IgD-negative memory B cell (primary cell): ENCODE measurements around the gene CHAD. TPM values are rescaled to one million over a fixed set of nuclear protein-coding genes. Genes with fewer than 3 reads are reported as not detected.

ENCODE experiments used
- H3K27ac Mint-ChIP-seq, 3 donors: one replicate each; pipeline ENCODE4 v1.8.0; 2020 to 2022; ENCODE audit warnings: mild to moderate bottlenecking in 3 of 3, mixed read lengths in 3 of 3, moderate library complexity in 1 of 3
- H3K27me3 Mint-ChIP-seq: one replicate; pipeline ENCODE4 v1.8.0; 2021; ENCODE audit warnings: mixed read lengths
- H3K36me3 Mint-ChIP-seq: one replicate; pipeline ENCODE4 v1.8.0; 2020; ENCODE audit warnings: mild to moderate bottlenecking, mixed read lengths
- H3K4me1 Mint-ChIP-seq, 3 donors: one replicate each; pipeline ENCODE4 v1.8.0; 2020 to 2022; ENCODE audit warnings: mixed read lengths in 3 of 3, mild to moderate bottlenecking in 1 of 3
- H3K4me3 Mint-ChIP-seq, 4 donors: one replicate each; pipeline ENCODE4 v1.8.0; 2020 to 2022; ENCODE audit warnings: mild to moderate bottlenecking in 4 of 4, mixed read lengths in 4 of 4, moderate library complexity in 3 of 4
- H3K9me3 Mint-ChIP-seq, 3 donors: one replicate each; pipeline ENCODE4 v1.8.0; 2020 to 2021; ENCODE audit warnings: mixed read lengths in 3 of 3, mild to moderate bottlenecking in 1 of 3
- polyA plus RNA-seq: library from polyadenylated mRNA; unstranded; fragments of 300-500 nt; fragmentation: Illumina TruSeq; gene quantifications from one replicate; pipeline ENCODE4 v1.2.3, GENCODE V29; 2021

The CHAD gene
- polyA plus RNA-seq, 1 donor from 2014 or later, result 41.9 TPM

- Mint-ChIP-seq H3K27ac (no peak overlapping the region), H3K4me1 (peaks cover 9 to 17% (median 9%) of the 10 kb centered on the region in 3 donors), H3K36me3 (peaks cover 12% of the 10 kb centered on the region), H3K4me3 (peak overlapping the region in 2 of 4 donors; percentile 17 to 61), H3K9me3 (no peaks in the 10 kb centered on the region), H3K27me3 (peaks cover 7% of the 10 kb centered on the region)
Measured at GRCh38 chr17:50472286-50472685, 3.6 kb upstream of the CHAD start.

- H3K27ac Mint-ChIP-seq, result peak overlapping the region in 2 of 3 donors; percentile 46 to 94
- H3K27me3 Mint-ChIP-seq, result peaks cover 9% of the 10 kb centered on the region
- no peaks in the 10 kb centered on the region for H3K9me3 Mint-ChIP-seq
- peaks cover 9 to 24% (median 16%) of the 10 kb centered on the region in 3 donors for H3K4me1 Mint-ChIP-seq
- H3K4me3 Mint-ChIP-seq, result peak overlapping the region in 3 of 4 donors; percentile 32 to 75 (median 60)
- H3K36me3 Mint-ChIP-seq, result peaks cover 12% of the 10 kb centered on the region
Measured at GRCh38 chr17:50471009-50471905, 2.6 kb upstream of the CHAD start.

- Mint-ChIP-seq H3K27ac (peak overlapping the region in 2 of 3 donors; percentile 46 to 94), H3K4me1 (peaks cover 12 to 30% (median 23%) of the 10 kb centered on the region in 3 donors), H3K36me3 (peaks cover 14% of the 10 kb centered on the region), H3K27me3 (peaks cover 10% of the 10 kb centered on the region), H3K4me3 (peak overlapping the region in 3 of 4 donors; percentile 9 to 75 (median 70)), H3K9me3 (peaks cover 0 to 2% (median 0%) of the 10 kb centered on the region in 3 donors)
Measured at GRCh38 chr17:50470426-50470825, 1.7 kb upstream of the CHAD start.

DNA sequence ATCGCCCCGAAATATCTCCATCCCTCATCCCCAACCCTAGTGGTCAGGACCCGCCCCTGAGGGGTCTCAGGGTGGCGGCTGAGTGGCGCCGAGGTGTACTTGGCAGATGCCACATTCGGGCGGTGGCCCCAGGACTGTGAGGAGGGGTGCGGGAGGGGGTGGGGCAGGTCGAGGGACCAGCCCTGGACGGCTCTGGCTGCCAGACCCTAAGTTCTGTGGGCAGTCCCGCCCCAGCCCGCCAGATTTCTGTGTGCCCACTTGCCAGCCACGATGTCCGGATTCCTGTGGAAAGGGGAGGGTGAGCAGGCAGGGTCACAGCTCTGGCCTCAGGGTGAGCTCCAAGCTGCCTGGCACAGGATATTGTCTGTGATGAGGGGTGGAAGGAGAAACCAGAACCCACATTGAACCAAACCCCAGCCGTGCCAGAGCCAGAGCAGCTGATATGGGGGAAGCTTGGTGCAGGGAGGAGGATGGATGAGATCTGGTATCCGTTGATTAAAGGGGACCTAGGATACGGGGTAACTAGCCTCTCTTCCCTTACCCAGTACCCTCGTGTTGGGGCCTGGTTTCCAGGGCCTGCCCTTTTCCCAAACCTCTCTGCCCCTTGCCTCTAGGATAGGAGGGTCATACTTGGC lies 1.1 kb upstream of the CHAD start:
- Mint-ChIP-seq H3K9me3 (peaks cover 0 to 2% (median 0%) of the 10 kb centered on the region in 3 donors), H3K4me3 (peak overlapping the region; percentile 4 to 70 (median 38)), H3K27me3 (peaks cover 10% of the 10 kb centered on the region), H3K27ac (no peak overlapping the region), H3K36me3 (peaks cover 14% of the 10 kb centered on the region), H3K4me1 (peaks cover 15 to 37% (median 24%) of the 10 kb centered on the region in 3 donors)

GRCh38 chr17:50469208-50469605 lies 527 bp upstream of the CHAD start:
- H3K27me3 Mint-ChIP-seq, result peaks cover 10% of the 10 kb centered on the region
- H3K27ac Mint-ChIP-seq, result no peak overlapping the region
- peak overlapping the region in 3 of 4 donors; percentile 4 to 76 (median 54) for H3K4me3 Mint-ChIP-seq
- H3K9me3 Mint-ChIP-seq, result peaks cover 0 to 2% (median 0%) of the 10 kb centered on the region in 3 donors
- peaks cover 14% of the 10 kb centered on the region for H3K36me3 Mint-ChIP-seq
- H3K4me1 Mint-ChIP-seq, result peaks cover 20 to 38% (median 29%) of the 10 kb centered on the region in 3 donors

DNA sequence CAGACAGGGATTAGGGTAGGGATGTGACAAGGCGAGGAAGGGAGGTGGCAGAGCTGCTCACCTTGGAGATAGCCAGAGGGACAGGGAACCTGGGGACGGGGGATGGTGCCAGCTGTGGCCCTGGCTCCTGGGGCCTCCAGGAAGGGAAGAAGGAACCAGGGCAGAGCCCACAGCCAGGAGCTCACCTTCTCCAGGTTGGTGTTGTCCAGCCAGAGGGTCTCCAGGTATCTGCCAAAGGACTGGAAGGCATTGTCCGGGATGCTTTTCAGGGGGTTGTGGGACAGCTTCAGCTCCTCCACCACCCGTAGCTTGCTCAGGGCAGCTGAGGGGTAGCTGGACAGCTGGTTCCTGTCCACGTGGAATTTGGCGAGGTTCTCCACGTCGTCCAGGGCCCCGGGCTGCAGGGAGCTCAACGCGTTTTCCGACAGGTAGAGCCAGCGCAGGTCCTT lies 801 bp downstream of the CHAD start:
- H3K4me3 Mint-ChIP-seq, result peak overlapping the region; percentile 76 to 90 (median 84)
- peaks cover 12% of the 10 kb centered on the region for H3K36me3 Mint-ChIP-seq
- H3K4me1 Mint-ChIP-seq, result peaks cover 21 to 39% (median 32%) of the 10 kb centered on the region in 3 donors
- peaks cover 0 to 2% (median 0%) of the 10 kb centered on the region in 3 donors for H3K9me3 Mint-ChIP-seq
- peaks cover 10% of the 10 kb centered on the region for H3K27me3 Mint-ChIP-seq
- H3K27ac Mint-ChIP-seq, result peak overlapping the region in 1 of 3 donors; percentile 86

DNA sequence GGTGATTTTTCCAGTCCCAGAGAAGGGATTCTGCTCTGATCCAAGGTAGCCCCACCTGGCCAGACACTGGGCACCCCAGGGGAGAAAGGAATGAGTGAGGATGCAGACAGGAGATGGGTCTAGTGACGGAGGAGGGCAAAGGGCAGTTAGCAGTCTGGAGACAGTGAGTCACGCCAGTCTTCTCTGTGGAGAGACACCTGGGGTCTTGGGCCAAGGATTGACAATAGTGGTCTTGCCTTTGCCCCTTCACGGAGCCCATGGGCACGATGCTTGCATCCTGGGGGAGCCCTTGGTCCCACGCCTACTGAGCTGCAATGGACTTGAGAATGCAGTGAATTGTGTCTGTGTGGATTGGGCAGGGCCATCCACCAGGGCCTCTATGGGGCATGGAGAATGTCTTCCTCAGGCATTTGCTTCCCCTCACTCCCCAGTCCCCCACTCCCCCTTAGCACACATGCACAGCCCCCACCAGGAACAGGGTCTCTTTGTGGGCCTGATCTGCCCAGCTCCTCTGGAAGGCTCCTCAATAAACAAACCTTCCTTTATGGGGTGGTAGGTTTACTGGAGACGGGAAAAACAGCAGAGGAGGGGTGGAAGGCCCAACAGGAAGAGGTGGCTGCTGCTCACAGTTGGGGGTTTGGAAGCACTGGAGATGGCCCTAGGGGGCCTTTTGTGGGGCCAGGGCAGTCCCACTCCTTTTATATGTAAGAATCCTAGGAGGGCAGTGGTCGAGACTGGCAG lies 1.4 kb downstream of the CHAD start:
- Mint-ChIP-seq H3K9me3 (peaks cover 0 to 2% (median 0%) of the 10 kb centered on the region in 3 donors), H3K4me3 (peak overlapping the region; percentile 63 to 90 (median 82)), H3K36me3 (peaks cover 11% of the 10 kb centered on the region), H3K27me3 (peaks cover 10% of the 10 kb centered on the region), H3K27ac (peak overlapping the region in 2 of 3 donors; percentile 86 to 88), H3K4me1 (peaks cover 21 to 39% (median 32%) of the 10 kb centered on the region in 3 donors)

GRCh38 chr17:50466371-50467113 lies 2.1 kb downstream of the CHAD start:
- H3K4me1 Mint-ChIP-seq, result peaks cover 21 to 39% (median 37%) of the 10 kb centered on the region in 3 donors
- peaks cover 10% of the 10 kb centered on the region for H3K27me3 Mint-ChIP-seq
- peaks cover 0 to 2% (median 0%) of the 10 kb centered on the region in 3 donors for H3K9me3 Mint-ChIP-seq
- H3K36me3 Mint-ChIP-seq, result peaks cover 10% of the 10 kb centered on the region
- peak overlapping the region; percentile 63 to 90 (median 82) for H3K4me3 Mint-ChIP-seq
- H3K27ac Mint-ChIP-seq, result peak overlapping the region; percentile 85 to 88 (median 86)

DNA sequence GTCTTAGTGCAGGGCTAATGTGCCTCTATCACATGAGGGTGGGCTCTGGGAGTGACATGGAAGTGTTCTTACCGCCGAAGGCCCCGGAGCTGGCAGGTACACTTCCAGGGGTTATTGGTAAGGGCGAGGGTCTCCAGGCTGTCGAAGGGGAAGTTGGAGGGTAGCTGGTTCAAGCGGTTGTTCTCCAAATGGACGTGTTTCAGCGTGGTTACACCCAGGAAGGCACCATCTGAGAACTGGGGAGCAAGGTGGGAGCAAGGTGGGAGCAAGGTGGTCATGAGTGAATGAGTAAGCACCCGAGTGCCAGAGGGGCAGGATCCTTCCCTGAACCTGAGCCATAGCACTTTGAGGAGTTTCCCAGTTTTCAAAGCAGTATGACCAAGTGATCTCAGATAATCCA lies 3.0 kb downstream of the CHAD start:
- Mint-ChIP-seq H3K9me3 (peaks cover 0 to 2% (median 0%) of the 10 kb centered on the region in 3 donors), H3K4me3 (peak overlapping the region in 1 of 4 donors; percentile 65), H3K27ac (peak overlapping the region in 2 of 3 donors; percentile 85 to 86), H3K27me3 (peaks cover 10% of the 10 kb centered on the region), H3K36me3 (peaks cover 8% of the 10 kb centered on the region), H3K4me1 (peaks cover 17 to 39% (median 37%) of the 10 kb centered on the region in 3 donors)

DNA sequence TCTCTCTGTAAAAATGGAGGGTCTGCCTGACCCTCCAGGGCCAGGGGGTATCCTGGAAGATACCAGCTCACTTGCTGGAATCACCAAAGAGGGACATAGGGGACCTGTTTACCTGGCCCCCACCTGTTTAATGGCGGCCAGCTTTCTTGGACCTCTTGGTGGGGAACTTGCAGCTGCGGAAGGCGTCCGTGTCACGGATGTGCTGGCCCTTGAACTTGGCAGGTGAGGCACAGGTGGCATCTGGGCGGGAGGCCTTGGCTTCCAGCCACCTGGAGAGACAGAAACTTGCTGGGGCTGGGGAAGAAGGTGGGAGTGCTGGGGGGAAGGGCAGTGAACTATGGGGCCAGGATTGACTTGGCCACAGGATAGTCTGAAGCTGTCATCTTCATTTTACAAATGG lies 3.5 kb downstream of the CHAD start:
- Mint-ChIP-seq H3K27me3 (peaks cover 10% of the 10 kb centered on the region), H3K36me3 (peaks cover 8% of the 10 kb centered on the region), H3K4me1 (peaks cover 17 to 37% (median 37%) of the 10 kb centered on the region in 3 donors), H3K27ac (peak overlapping the region in 2 of 3 donors; percentile 78 to 85), H3K4me3 (peak overlapping the region in 2 of 4 donors; percentile 40 to 65), H3K9me3 (peaks cover 0 to 2% (median 0%) of the 10 kb centered on the region in 3 donors)

- peak overlapping the region; percentile 71 to 85 (median 78) for H3K27ac Mint-ChIP-seq
- H3K4me3 Mint-ChIP-seq, result peak overlapping the region in 2 of 4 donors; percentile 5 to 40
- H3K4me1 Mint-ChIP-seq, result peaks cover 17 to 37% (median 37%) of the 10 kb centered on the region in 3 donors
- H3K36me3 Mint-ChIP-seq, result peaks cover 8% of the 10 kb centered on the region
- H3K9me3 Mint-ChIP-seq, result peaks cover 0 to 2% (median 0%) of the 10 kb centered on the region in 3 donors
- H3K27me3 Mint-ChIP-seq, result peaks cover 10% of the 10 kb centered on the region
Measured at GRCh38 chr17:50464736-50465135, 3.9 kb downstream of the CHAD start.

GRCh38 chr17:50464121-50464520 lies 4.6 kb downstream of the CHAD start:
- peaks cover 17 to 37% (median 35%) of the 10 kb centered on the region in 3 donors for H3K4me1 Mint-ChIP-seq
- H3K27me3 Mint-ChIP-seq, result peaks cover 10% of the 10 kb centered on the region
- peak overlapping the region; percentile 16 to 78 (median 71) for H3K27ac Mint-ChIP-seq
- H3K36me3 Mint-ChIP-seq, result peaks cover 8% of the 10 kb centered on the region
- H3K9me3 Mint-ChIP-seq, result peaks cover 0 to 2% (median 0%) of the 10 kb centered on the region in 3 donors
- peak overlapping the region in 1 of 4 donors; percentile 40 for H3K4me3 Mint-ChIP-seq

DNA sequence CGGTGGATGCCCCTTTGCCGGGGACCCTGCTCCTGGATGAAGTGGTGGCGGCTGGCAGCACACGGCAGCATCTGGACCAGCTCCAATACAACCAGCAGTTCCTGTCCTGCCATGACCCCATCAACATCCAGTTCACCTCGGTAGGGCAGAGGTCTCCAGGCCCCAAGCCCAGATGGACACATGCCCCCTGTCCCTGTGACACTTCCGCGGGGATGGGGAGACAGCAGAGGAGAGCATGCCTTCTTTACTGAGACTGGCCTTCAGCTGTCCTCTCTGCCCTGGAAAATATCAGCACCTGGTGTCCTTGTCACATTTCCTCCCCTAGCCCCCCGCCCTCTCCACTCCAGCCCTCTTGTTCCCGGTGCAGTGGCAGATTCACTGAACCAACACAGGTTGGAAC lies 6.2 kb downstream of the CHAD start:
- Mint-ChIP-seq H3K4me3 (no peak overlapping the region), H3K27me3 (peaks cover 3% of the 10 kb centered on the region), H3K27ac (no peak overlapping the region), H3K9me3 (peaks cover 0 to 2% (median 0%) of the 10 kb centered on the region in 3 donors), H3K4me1 (peaks cover 14 to 35% (median 29%) of the 10 kb centered on the region in 3 donors), H3K36me3 (peaks cover 4% of the 10 kb centered on the region)
